SJCRH30 (cell line): Measurements from ENCODE around the gene KDM4B. TPM values are rescaled to one million over a fixed set of nuclear protein-coding genes. Genes with fewer than 3 reads are reported as not detected.
"Not testable (repeated sequence)": the region's sequence is repeated elsewhere in the genome, so short reads cannot be mapped to it uniquely, and the experiment has no call there.

Source experiments
- DNase-seq, 2 experiments: peaks; one replicate each; pipeline ENCODE4 v3.0.0-alpha.2; 2015 to 2020
- H3K27ac ChIP-seq: fragments of 250-450 bp; sonication (Bioruptor Pico); 2 replicates; pipeline ENCODE4 v1.5.1; 2020; ENCODE audit warnings: mild to moderate bottlenecking, moderate library complexity
- H3K27me3 ChIP-seq: fragments of 250-450 bp; sonication (Bioruptor Pico); 2 replicates; pipeline ENCODE4 v1.5.1; 2020; ENCODE audit warnings: mild to moderate bottlenecking, moderate library complexity
- H3K36me3 ChIP-seq: fragments of 250-450 bp; sonication (Bioruptor Pico); 2 replicates; pipeline ENCODE4 v1.5.1; 2020; ENCODE audit warnings: mild to moderate bottlenecking, moderate library complexity
- H3K4me1 ChIP-seq: fragments of 250-450 bp; sonication (Bioruptor Pico); 2 replicates; pipeline ENCODE4 v1.5.1; 2020; ENCODE audit warnings: mild to moderate bottlenecking, moderate library complexity
- H3K4me3 ChIP-seq: fragments of 250-450 bp; sonication (Bioruptor Pico); 2 replicates; pipeline ENCODE4 v1.5.1; 2020; ENCODE audit warnings: mild to moderate bottlenecking, moderate library complexity
- H3K9me3 ChIP-seq: fragments of 250-450 bp; sonication (Bioruptor Pico); replicated peaks from 2 replicates; pipeline ENCODE4 v1.5.1; 2020; ENCODE audit warnings: mild to moderate bottlenecking, moderate library complexity
- total RNA-seq: library from RNA; depleted of rRNA; stranded (reverse); fragments of >200 nt; shearing (Covaris generic); gene quantifications from 2 replicates; pipeline ENCODE4 v1.2.3, GENCODE V29; 2014; rRNA removed

KDM4B gene
- total RNA-seq = 15.5 and 16.2 TPM in 2 replicates

- no peaks in the 10 kb centered on the region for H3K9me3 ChIP-seq
- H3K4me1 ChIP-seq = peaks cover 5% of the 10 kb centered on the region; the same call in 1 of the 2 replicates
- peak; percentile 98 to 99 for DNase-seq
- H3K4me3 ChIP-seq = peak within 1 kb of the TSS; percentile 66
- H3K27ac ChIP-seq = no peak within 1 kb of the TSS
- peaks cover 18% of the 10 kb centered on the region for H3K36me3 ChIP-seq
- no peaks in the 10 kb centered on the region for H3K27me3 ChIP-seq
These were observed at the start of gene KDM4B for GRCh38 chr19:4968462-4969291. Gene KDM4B, plus strand, starts transcription at chr19:4969113. Its CDS starts 63,778 bp downstream, at chr19:5032891.

DNA sequence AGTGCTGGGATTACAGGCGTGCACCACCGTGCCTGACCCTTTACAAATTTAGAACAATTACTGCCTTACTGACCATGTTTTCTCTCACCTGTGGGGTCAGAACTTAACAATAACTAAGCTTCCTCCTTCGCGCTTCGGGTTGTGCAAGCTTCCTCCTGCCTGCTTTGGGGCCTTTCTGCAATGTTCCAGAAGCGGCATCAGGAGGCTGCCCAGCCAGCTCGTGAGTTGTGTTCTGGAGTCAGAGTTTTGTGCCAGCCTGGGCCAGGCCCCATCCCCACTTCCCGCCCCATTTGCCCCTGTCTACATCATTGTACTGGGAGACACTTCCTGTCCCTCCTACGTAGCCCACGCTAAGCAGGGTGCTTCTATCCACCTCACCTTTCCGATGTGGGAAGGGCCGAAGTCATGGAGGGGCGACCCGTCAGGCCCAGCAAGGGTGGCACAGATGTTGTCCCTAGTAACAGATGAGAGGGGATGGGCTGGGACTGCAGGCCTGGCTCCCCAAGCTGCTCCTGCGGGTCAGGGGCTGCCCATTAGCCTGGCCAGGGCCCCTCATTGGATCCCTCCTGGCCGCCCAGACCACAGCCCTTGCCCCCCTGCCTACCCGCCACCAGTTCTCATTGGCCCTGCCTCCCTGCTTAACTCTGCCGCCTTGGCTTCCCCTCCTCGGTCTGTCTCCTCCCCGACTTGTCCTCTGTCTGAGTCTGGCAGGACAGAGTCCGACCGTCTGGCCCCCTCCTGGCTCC lies 46.2 kb upstream of the KDM4B start:
- H3K9me3 ChIP-seq = no peaks in the 10 kb centered on the region
- no peak overlapping the region for H3K4me3 ChIP-seq
- H3K27ac ChIP-seq = no peak overlapping the region
- DNase-seq = no peak
- H3K27me3 ChIP-seq = no peaks in the 10 kb centered on the region
- H3K4me1 ChIP-seq = no peaks in the 10 kb centered on the region
- H3K36me3 ChIP-seq = peaks cover 89% of the 10 kb centered on the region

DNA sequence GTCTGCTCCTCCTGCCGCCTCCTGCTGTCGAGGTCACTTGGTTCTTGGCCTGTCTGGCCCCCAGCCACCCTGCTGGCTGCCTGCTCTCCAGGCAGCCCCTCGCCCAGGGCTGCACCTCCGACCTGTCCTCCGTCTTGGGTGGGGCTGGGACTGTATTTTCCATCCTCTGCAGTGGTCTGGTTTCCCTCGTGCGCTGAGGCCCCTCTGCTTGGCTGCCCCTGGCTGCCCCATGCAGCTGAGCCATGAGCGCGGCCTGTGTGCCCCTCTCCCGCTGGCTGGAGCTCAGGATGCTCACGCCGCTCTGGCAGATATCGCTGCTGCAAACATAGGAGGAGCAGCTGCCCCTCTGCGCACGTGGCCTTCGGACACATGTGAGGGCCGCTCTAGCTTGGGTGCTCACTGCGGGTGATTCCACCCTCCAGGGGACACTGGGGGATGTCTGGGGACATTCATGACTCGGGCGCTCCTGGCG lies 45.6 kb upstream of the KDM4B start:
- no peak overlapping the region for H3K4me3 ChIP-seq
- no peaks in the 10 kb centered on the region for H3K27me3 ChIP-seq
- no peaks in the 10 kb centered on the region for H3K4me1 ChIP-seq
- H3K27ac ChIP-seq = no peak overlapping the region
- H3K9me3 ChIP-seq = no peaks in the 10 kb centered on the region
- H3K36me3 ChIP-seq = peaks cover 91% of the 10 kb centered on the region
- DNase-seq = no peak

DNA sequence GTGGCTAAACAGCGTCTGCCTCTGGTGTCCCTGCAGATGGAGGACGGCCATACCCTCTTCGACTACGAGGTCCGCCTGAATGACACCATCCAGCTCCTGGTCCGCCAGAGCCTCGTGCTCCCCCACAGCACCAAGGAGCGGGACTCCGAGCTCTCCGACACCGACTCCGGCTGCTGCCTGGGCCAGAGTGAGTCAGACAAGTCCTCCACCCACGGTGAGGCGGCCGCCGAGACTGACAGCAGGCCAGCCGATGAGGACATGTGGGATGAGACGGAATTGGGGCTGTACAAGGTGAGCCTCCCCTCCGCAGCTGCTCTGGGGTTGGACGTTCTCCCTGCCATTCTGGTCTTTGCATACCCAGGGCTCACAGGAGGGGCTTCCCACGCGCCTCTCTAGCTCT lies 39.7 kb upstream of the KDM4B start:
- peaks cover 93% of the 10 kb centered on the region for H3K36me3 ChIP-seq
- H3K9me3 ChIP-seq = no peaks in the 10 kb centered on the region
- H3K4me3 ChIP-seq = no peak overlapping the region
- H3K27ac ChIP-seq = no peak overlapping the region
- no peaks in the 10 kb centered on the region for H3K27me3 ChIP-seq
- H3K4me1 ChIP-seq = no peaks in the 10 kb centered on the region
- no peak for DNase-seq

- H3K4me3 ChIP-seq = no peak overlapping the region
- no peaks in the 10 kb centered on the region for H3K27me3 ChIP-seq
- no peaks in the 10 kb centered on the region for H3K9me3 ChIP-seq
- no peak for DNase-seq
- H3K36me3 ChIP-seq = peaks cover 94% of the 10 kb centered on the region
- H3K4me1 ChIP-seq = no peaks in the 10 kb centered on the region
- H3K27ac ChIP-seq = no peak overlapping the region
These were observed 38.2 kb upstream of the KDM4B start for GRCh38 chr19:4930664-4931063.

- H3K27ac ChIP-seq = no peak overlapping the region
These were observed 36.2 kb upstream of the KDM4B start for GRCh38 chr19:4932711-4933110.

GRCh38 chr19:4933528-4933927 lies 35.4 kb upstream of the KDM4B start:
- no peaks in the 10 kb centered on the region for H3K27me3 ChIP-seq
- no peak overlapping the region for H3K4me3 ChIP-seq
- H3K9me3 ChIP-seq = no peaks in the 10 kb centered on the region
- no peak overlapping the region for H3K27ac ChIP-seq
- H3K4me1 ChIP-seq = no peaks in the 10 kb centered on the region
- peaks cover 95% of the 10 kb centered on the region for H3K36me3 ChIP-seq
- no peak for DNase-seq

More at GRCh38 chr19:4932711-4933110, 36.2 kb upstream of the KDM4B start:
- no peak overlapping the region for H3K4me3 ChIP-seq
- no peaks in the 10 kb centered on the region for H3K27me3 ChIP-seq
- no peak for DNase-seq
- no peaks in the 10 kb centered on the region for H3K4me1 ChIP-seq
- peaks cover 96% of the 10 kb centered on the region for H3K36me3 ChIP-seq
- no peaks in the 10 kb centered on the region for H3K9me3 ChIP-seq

DNA sequence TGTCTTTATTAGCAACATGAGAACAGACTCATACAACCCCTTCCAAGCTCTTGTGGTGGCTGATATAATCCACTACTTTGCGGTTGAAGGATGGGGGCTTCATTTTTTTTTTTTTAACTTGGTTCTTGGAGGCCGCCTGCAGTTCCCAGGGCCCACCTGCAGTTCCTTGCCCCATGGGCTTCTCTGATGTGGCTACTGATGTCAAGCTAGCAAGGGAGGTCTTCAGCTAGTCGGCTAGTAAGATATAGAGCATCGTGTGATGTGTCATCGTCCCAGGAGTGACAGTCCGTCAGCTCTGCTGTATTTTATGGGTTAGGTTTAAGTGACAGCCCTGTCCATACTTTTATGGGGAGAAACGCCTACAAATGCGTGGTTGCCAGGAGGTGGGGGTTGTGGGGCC lies 33.5 kb upstream of the KDM4B start:
- peaks cover 94% of the 10 kb centered on the region for H3K36me3 ChIP-seq
- no peaks in the 10 kb centered on the region for H3K4me1 ChIP-seq
- H3K27ac ChIP-seq = no peak overlapping the region
- H3K4me3 ChIP-seq = no peak overlapping the region
- H3K27me3 ChIP-seq = no peaks in the 10 kb centered on the region
- DNase-seq = no peak
- no peaks in the 10 kb centered on the region for H3K9me3 ChIP-seq

DNA sequence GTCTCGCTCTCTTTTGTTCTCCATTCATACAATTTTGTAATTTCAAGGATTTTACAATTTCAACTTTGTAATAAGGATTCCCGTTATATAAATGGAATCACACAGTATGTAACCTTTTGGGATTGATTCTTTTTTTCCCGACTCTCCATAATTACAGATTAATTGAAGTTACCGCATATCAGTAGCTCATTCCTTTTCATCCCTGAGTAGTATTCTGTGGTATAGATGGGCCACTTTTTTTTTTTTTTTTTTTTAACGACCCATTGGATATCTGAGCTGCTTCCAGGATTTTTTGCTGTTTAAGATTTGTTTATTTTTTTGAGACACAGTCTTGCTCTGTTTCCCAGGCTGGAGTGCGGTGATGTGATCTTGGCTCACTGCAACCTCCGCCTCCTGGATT lies 31.9 kb upstream of the KDM4B start:
- no peak overlapping the region for H3K27ac ChIP-seq
- H3K9me3 ChIP-seq = no peaks in the 10 kb centered on the region
- no peak for DNase-seq
- peaks cover 94% of the 10 kb centered on the region for H3K36me3 ChIP-seq
- no peaks in the 10 kb centered on the region for H3K27me3 ChIP-seq
- no peak overlapping the region for H3K4me3 ChIP-seq
- H3K4me1 ChIP-seq = no peaks in the 10 kb centered on the region

DNA sequence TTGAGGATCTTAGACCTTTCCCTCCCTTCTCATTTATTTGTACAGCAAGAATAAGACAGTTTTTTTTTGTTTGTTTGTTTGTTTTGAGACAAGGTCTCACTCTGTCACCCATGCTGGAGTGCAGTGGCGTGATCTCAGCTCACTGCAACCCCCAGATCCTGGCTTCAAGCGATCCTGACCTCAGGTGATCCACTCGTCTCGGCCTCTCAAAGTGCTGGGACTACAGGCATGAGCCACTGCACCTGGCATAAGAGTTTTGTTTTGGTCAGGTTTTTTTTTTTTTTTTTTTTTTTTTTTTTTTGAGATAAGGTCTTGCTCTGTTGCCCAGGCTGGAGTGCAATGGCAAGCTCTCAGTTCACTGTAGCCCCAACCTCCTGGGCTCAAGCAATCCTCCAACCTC lies 30.5 kb upstream of the KDM4B start:
- not testable (repeated sequence) for H3K27ac ChIP-seq, H3K4me3 ChIP-seq, DNase-seq, H3K27me3 ChIP-seq, H3K9me3 ChIP-seq, H3K4me1 ChIP-seq
- H3K36me3 ChIP-seq = peaks cover 93% of the 10 kb centered on the region

DNA sequence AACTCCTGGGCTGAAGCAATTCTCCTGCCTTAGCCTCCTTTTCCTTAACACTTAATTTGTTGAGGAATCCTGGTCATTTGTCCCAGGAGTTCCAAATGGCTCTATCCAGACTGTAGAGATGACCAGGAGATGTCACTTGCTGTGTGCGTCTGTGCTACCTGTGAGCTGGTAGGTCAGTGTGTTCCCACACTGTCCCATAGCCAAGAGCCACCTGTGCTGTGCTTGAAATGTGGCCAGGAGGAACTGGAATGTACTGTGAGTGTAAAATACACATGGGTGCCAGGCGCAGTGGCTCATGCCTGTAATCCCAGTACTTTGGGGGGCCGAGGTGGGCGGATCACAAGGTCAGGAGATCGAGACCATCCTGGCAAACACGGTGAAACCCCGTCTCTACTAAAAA lies 29.4 kb upstream of the KDM4B start:
- no peak overlapping the region for H3K4me3 ChIP-seq
- DNase-seq = no peak
- peaks cover 93% of the 10 kb centered on the region for H3K36me3 ChIP-seq
- H3K9me3 ChIP-seq = no peaks in the 10 kb centered on the region
- no peak overlapping the region for H3K27ac ChIP-seq
- H3K4me1 ChIP-seq = no peaks in the 10 kb centered on the region
- H3K27me3 ChIP-seq = no peaks in the 10 kb centered on the region

- peaks cover 90% of the 10 kb centered on the region for H3K36me3 ChIP-seq
- H3K27me3 ChIP-seq, DNase-seq, H3K4me3 ChIP-seq, H3K9me3 ChIP-seq, H3K27ac ChIP-seq, H3K4me1 ChIP-seq: not testable (repeated sequence)
These were observed 27.2 kb upstream of the KDM4B start for GRCh38 chr19:4941638-4942169.

- not testable (repeated sequence) for H3K27ac ChIP-seq, H3K4me3 ChIP-seq, H3K9me3 ChIP-seq, DNase-seq, H3K4me1 ChIP-seq, H3K27me3 ChIP-seq
- H3K36me3 ChIP-seq = peaks cover 93% of the 10 kb centered on the region
These were observed 18.3 kb upstream of the KDM4B start for GRCh38 chr19:4950650-4951049.

- H3K9me3 ChIP-seq = no peaks in the 10 kb centered on the region
- H3K36me3 ChIP-seq = peaks cover 93% of the 10 kb centered on the region
- H3K27ac ChIP-seq = no peak overlapping the region
- H3K4me1 ChIP-seq = no peaks in the 10 kb centered on the region
- H3K27me3 ChIP-seq = no peaks in the 10 kb centered on the region
- H3K4me3 ChIP-seq = no peak overlapping the region
- no peak for DNase-seq
These were observed 17.3 kb upstream of the KDM4B start for GRCh38 chr19:4951656-4952055.

DNA sequence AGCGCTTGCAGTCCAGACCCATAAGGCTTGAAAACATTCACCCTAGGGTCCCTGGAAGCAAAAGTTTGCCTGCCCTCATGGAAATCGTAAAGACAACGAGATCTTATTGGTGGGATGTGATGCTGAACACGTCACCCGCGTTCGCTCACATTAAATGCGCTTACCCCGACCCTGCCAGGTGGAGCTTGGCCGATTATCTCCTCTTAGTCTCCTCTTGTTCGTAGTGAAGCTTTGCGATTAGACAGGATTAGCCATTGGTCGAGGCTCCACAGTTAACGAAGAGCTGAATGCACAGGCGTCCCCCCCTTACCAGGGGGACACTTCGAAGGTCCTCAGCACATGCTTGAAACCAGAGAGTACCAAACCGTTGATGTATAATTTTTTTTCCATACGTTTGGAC lies 16.0 kb upstream of the KDM4B start:
- DNase-seq = no peak
- no peaks in the 10 kb centered on the region for H3K27me3 ChIP-seq
- H3K36me3 ChIP-seq = peaks cover 91% of the 10 kb centered on the region
- H3K4me3 ChIP-seq = no peak overlapping the region
- no peaks in the 10 kb centered on the region for H3K4me1 ChIP-seq
- H3K9me3 ChIP-seq = no peaks in the 10 kb centered on the region
- H3K27ac ChIP-seq = no peak overlapping the region
